ENCODE results near the gene NOL9.

DNA sequence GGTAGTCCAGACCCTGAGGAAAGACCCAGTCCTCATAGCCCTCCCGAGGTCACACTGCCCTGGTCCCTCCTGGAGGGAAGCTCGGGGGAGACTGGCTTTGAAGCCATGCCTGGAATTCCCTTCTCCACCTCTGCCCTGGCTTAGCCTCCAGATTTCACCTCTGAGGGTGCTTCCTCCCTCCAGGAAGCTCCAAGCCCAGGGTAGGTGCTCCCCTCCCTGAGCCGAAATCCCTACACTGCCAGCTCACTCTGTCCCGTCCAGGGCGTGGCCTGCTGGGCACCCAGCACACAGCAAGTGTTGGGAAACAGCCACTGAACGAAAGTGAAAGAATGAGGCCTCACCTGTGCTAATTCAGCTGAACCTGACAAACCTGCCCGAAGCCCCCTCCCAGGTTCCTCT lies 82.3 kb downstream of the NOL9 start:
- TF ChIP-seq, protein P1, sequence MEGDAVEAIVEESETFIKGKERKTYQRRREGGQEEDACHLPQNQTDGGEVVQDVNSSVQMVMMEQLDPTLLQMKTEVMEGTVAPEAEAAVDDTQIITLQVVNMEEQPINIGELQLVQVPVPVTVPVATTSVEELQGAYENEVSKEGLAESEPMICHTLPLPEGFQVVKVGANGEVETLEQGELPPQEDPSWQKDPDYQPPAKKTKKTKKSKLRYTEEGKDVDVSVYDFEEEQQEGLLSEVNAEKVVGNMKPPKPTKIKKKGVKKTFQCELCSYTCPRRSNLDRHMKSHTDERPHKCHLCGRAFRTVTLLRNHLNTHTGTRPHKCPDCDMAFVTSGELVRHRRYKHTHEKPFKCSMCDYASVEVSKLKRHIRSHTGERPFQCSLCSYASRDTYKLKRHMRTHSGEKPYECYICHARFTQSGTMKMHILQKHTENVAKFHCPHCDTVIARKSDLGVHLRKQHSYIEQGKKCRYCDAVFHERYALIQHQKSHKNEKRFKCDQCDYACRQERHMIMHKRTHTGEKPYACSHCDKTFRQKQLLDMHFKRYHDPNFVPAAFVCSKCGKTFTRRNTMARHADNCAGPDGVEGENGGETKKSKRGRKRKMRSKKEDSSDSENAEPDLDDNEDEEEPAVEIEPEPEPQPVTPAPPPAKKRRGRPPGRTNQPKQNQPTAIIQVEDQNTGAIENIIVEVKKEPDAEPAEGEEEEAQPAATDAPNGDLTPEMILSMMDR (IDR thresholded peaks at IDR 0.05), result no peak
- no peak for TF ChIP-seq EP300 (IDR thresholded peaks at IDR 0.05)

All from tibial nerve (tissue), 4 donors.